GM20000 (cell line): ENCODE results near the gene RAB40B.

Source experiments
- DNase-seq: peaks from one replicate; pipeline ENCODE4 v3.0.0; 2012; ENCODE audit warnings: low spot score
- CTCF ChIP-seq: IDR thresholded peaks from 2 replicates; pipeline ENCODE4 v1.5.1; 2012; ENCODE audit warnings: mild to moderate bottlenecking, control low read depth; ENCODE audit errors: extremely low read depth, missing control alignments

RAB40B gene

GRCh38 chr17:82709676-82710498, 11.4 kb upstream of the RAB40B start:
- no peak for TF ChIP-seq CTCF
- no peak for DNase-seq

- no peak for TF ChIP-seq CTCF
These were observed 10.7 kb upstream of the RAB40B start for GRCh38 chr17:82709024-82709675.

GRCh38 chr17:82705756-82706155, 7.3 kb upstream of the RAB40B start:
- no peak for TF ChIP-seq CTCF
- no peak for DNase-seq

More at GRCh38 chr17:82709024-82709675, 10.7 kb upstream of the RAB40B start:
- no peak for DNase-seq

GRCh38 chr17:82704886-82705285, 6.4 kb upstream of the RAB40B start:
- no peak for TF ChIP-seq CTCF
- no peak for DNase-seq

- DNase-seq = no peak
- TF ChIP-seq CTCF = no peak
These were observed 5.7 kb upstream of the RAB40B start for GRCh38 chr17:82703935-82704865.

GRCh38 chr17:82703036-82703745, 4.7 kb upstream of the RAB40B start:
- TF ChIP-seq CTCF = no peak
- DNase-seq = no peak
